Measurements from ENCODE around the gene CDT1. TPM values are rescaled to one million over a fixed set of nuclear protein-coding genes. Genes with fewer than 3 reads are reported as not detected.

The CDT1 gene
- total RNA-seq, 1 experiment from 2014 or later: 97.7 TPM

DNA sequence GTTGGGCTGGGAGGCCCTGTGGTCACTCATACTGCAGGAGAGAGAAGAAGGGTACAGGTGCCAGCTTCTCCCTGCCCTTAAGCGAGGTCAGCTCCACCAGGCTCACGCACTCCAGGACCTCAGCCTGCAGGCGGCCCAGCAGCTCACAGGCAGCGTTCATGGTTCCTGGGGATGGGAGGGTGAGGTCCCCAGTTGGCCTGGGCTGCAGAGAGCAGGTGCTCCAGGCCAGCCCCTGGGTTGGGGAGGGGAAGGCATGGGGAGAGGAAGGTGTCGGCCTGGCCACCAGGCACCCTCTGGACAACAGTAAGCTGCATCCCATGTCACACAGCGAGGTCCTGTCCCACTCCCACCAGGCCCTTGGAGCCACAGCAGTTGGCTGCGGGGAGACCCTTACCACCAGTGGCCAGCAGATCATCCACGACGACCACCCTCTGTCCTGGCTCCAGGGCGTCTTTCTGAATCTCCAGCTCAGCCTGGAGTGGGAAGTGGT lies 6.1 kb downstream of the CDT1 start:
- Histone ChIP-seq H3K4me3 (ENCODE audit: low read depth, low read length) (peak overlapping the region; percentile 96; the same call in 1 of the 2 replicates), H3K27me3 (replicated peaks; ENCODE audit: control insufficient read depth, insufficient read depth, low read length) (no peaks in the 10 kb centered on the region), H3K36me3 (ENCODE audit: control insufficient read depth, insufficient read depth, low read length) (peaks cover 22% of the 10 kb centered on the region), H3K9me3 (no peaks in the 10 kb centered on the region), H3K4me1 (peaks cover 15% of the 10 kb centered on the region)
- TF ChIP-seq, protein P1, sequence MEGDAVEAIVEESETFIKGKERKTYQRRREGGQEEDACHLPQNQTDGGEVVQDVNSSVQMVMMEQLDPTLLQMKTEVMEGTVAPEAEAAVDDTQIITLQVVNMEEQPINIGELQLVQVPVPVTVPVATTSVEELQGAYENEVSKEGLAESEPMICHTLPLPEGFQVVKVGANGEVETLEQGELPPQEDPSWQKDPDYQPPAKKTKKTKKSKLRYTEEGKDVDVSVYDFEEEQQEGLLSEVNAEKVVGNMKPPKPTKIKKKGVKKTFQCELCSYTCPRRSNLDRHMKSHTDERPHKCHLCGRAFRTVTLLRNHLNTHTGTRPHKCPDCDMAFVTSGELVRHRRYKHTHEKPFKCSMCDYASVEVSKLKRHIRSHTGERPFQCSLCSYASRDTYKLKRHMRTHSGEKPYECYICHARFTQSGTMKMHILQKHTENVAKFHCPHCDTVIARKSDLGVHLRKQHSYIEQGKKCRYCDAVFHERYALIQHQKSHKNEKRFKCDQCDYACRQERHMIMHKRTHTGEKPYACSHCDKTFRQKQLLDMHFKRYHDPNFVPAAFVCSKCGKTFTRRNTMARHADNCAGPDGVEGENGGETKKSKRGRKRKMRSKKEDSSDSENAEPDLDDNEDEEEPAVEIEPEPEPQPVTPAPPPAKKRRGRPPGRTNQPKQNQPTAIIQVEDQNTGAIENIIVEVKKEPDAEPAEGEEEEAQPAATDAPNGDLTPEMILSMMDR (IDR thresholded peaks at IDR 0.05; ENCODE audit: insufficient read depth in 1 of 2, low read depth in 1 of 2, low read length in 1 of 2, severe bottlenecking in 1 of 2, unreplicated experiment in 1 of 2): no peak
- DNase-seq: peak in 1 of 2 experiments; percentile 54
- BruUV-seq (replicated peaks): TSS peak; percentile 50
- Mint-ChIP-seq H3K4me1 (ENCODE audit: low read depth, unreplicated experiment) (no peaks in the 10 kb centered on the region), H3K27me3 (ENCODE audit: insufficient read depth, unreplicated experiment) (no peaks in the 10 kb centered on the region), H3K9me3 (ENCODE audit: unreplicated experiment) (no peaks in the 10 kb centered on the region), H3K4me3 (ENCODE audit: unreplicated experiment) (peak overlapping the region; percentile 97), H3K27ac (ENCODE audit: unreplicated experiment) (peak overlapping the region; percentile 98), H3K36me3 (ENCODE audit: insufficient read depth, unreplicated experiment) (peaks cover 88% of the 10 kb centered on the region)
- ChIA-PET CTCF (interaction anchor here (0.6 to 3.1 kb wide), 3 partner anchors 30 to 73 kb away, joined by 4 to 29 read pairs (median 6); no protein-coding TSS in a partner anchor), POLR2A (interaction anchor here (1.1 kb wide), 1 partner anchor 46 kb away, joined by 3 read pairs; no protein-coding TSS in a partner anchor)
- intact Hi-C loops (cut with micrococcal nuclease; ENCODE audit: unreplicated experiment): no loop called here

DNA sequence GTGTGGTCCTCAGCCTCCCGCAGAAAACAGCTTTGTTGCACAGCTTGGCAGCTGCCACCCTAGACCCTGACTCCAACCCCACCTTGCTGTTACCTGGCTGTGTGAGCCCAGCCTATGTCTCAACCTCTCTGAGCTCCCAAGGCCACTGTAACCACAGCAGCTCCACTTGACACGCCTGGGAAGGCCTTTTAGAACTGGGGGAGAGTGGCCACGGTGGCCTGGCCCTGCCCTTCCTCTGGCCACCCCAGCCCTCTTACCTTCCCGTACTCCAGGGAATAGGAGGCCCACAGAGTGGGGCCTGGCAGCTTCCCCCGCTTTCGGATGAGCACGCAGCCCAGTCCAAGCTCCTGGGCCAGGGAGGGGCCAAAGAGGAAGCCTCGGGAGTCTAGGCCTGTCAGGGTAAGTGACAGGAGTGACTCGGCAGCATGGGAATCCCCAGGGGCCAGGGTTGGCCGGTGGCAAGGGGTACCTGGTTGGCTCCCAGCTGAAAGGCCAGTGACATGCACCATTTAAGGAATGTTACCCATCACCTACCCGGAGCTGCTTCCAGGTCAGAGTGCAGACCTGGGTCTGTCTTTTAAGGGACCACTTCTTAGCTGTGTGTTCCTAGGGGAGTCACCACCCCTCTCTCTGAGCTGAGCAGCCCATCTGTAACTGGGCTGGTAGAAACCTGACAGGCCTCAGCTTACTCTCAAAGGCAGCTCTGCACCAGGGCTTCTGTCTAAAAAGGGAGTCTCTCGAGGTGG lies 6.8 kb downstream of the CDT1 start:
- intact Hi-C loops (cut with micrococcal nuclease; ENCODE audit: unreplicated experiment): no loop called here
- POLR2A ChIA-PET: interaction anchor here (1.2 to 2.5 kb wide), 2 partner anchors 47 to 406 kb away, joined by 3 to 13 read pairs; partner anchors contain the start of genes GALNS and TRAPPC2L
- H3K4me3 ChIP-seq (ENCODE audit: low read depth, low read length): peak overlapping the region; percentile 96
- no peaks in the 10 kb centered on the region for H3K4me1 Mint-ChIP-seq (ENCODE audit: low read depth, unreplicated experiment)
- CTCF ChIA-PET: interaction anchor here (1.2 to 3.1 kb wide), 2 partner anchors 47 to 73 kb away, joined by 4 to 29 read pairs; no protein-coding TSS in a partner anchor
- no TSS peak for BruUV-seq (replicated peaks)
- H3K9me3 ChIP-seq: no peaks in the 10 kb centered on the region
- TF ChIP-seq, protein P1 (IDR thresholded peaks at IDR 0.05; ENCODE audit: insufficient read depth in 1 of 2, low read depth in 1 of 2, low read length in 1 of 2, severe bottlenecking in 1 of 2, unreplicated experiment in 1 of 2): no peak
- peaks cover 15% of the 10 kb centered on the region for H3K4me1 ChIP-seq
- no peaks in the 10 kb centered on the region for H3K27me3 Mint-ChIP-seq (ENCODE audit: insufficient read depth, unreplicated experiment)
- peak overlapping the region; percentile 98 for H3K27ac Mint-ChIP-seq (ENCODE audit: unreplicated experiment)
- no peaks in the 10 kb centered on the region for H3K9me3 Mint-ChIP-seq (ENCODE audit: unreplicated experiment)
- DNase-seq: peak in 1 of 2 experiments; percentile 66
- peaks cover 22% of the 10 kb centered on the region for H3K36me3 ChIP-seq (ENCODE audit: control insufficient read depth, insufficient read depth, low read length)
- H3K36me3 Mint-ChIP-seq (ENCODE audit: insufficient read depth, unreplicated experiment): peaks cover 86% of the 10 kb centered on the region
- H3K4me3 Mint-ChIP-seq (ENCODE audit: unreplicated experiment): peak overlapping the region; percentile 97
- H3K27me3 ChIP-seq (replicated peaks; ENCODE audit: control insufficient read depth, insufficient read depth, low read length): no peaks in the 10 kb centered on the region

DNA sequence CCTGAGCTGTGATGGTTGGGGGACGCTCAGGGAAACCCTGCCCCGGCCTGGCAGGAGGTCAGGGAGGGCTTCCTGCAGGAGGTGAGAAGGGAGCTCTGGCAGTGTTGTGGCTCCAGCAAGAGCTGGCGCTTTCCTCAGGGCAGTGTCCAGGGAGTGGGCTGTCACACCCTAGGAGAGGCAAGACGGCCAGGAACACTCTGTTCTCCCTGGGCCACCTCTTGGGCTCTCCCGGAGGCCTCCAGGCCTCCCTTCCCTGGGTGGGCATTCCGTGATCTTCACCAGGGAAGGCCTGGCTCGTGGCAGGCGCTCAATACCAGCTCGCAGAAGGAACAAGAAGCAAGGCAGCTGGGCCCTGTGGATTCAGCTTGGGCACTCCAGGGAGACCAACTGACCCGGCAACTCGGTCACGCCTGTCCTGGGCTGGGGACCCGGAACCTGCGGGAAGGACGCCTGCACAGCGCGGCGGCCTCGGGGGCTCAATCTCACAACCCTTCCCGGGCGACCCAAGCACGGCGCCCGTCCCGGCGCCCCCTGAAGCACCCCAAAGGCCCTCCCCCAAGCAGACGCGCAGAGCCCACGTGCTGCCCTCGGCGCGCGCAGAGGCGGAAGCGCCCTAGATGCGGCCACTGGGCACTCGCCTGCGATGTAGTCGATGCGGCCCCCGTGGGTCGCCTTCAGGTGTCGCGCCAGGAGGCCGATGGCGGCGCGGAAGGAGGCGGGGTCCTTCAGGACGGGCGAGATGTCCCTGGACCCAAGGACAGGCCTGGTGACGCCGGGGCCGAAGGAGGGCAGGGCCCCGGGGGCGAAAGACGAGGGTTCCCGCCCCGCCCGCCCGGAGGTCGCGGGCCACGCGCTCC lies 7.6 kb downstream of the CDT1 start:
- Mint-ChIP-seq H3K27me3 (ENCODE audit: insufficient read depth, unreplicated experiment) (no peaks in the 10 kb centered on the region), H3K36me3 (ENCODE audit: insufficient read depth, unreplicated experiment) (peaks cover 86% of the 10 kb centered on the region), H3K27ac (ENCODE audit: unreplicated experiment) (peak overlapping the region; percentile 98), H3K9me3 (ENCODE audit: unreplicated experiment) (no peaks in the 10 kb centered on the region), H3K4me3 (ENCODE audit: unreplicated experiment) (peak overlapping the region; percentile 97), H3K4me1 (ENCODE audit: low read depth, unreplicated experiment) (no peaks in the 10 kb centered on the region)
- peaks cover 19% of the 10 kb centered on the region for H3K36me3 ChIP-seq (ENCODE audit: control insufficient read depth, insufficient read depth, low read length)
- intact Hi-C loops (cut with micrococcal nuclease; ENCODE audit: unreplicated experiment): no loop called here
- BruUV-seq (replicated peaks): no TSS peak
- H3K9me3 ChIP-seq: no peaks in the 10 kb centered on the region
- no peaks in the 10 kb centered on the region for H3K27me3 ChIP-seq (replicated peaks; ENCODE audit: control insufficient read depth, insufficient read depth, low read length)
- H3K4me3 ChIP-seq (ENCODE audit: low read depth, low read length): peak overlapping the region; percentile 96
- peak; percentile 86 for DNase-seq
- TF ChIP-seq, protein P1 (IDR thresholded peaks at IDR 0.05; ENCODE audit: insufficient read depth in 1 of 2, low read depth in 1 of 2, low read length in 1 of 2, severe bottlenecking in 1 of 2, unreplicated experiment in 1 of 2): no peak
- peaks cover 15% of the 10 kb centered on the region for H3K4me1 ChIP-seq
- POLR2A ChIA-PET: interaction anchor here (0.6 to 2.5 kb wide), 5 partner anchors 46 to 430 kb away, joined by 3 to 13 read pairs (median 3); partner anchors contain the start of genes GALNS, TRAPPC2L and ZNF778
- CTCF ChIA-PET: interaction anchor here (0.6 to 3.1 kb wide), 6 partner anchors 8 to 115 kb away, joined by 3 to 29 read pairs (median 5); partner anchors contain the start of genes GALNS, PIEZO1 and TRAPPC2L
